DND-41 (cell line): Measurements from ENCODE around the gene INMT.

Experiments used
- CTCF ChIP-seq: IDR thresholded peaks from 2 replicates; pipeline ENCODE4 v1.5.1; 2012; ENCODE audit warnings: borderline replicate concordance, low read length, moderate library complexity, mild to moderate bottlenecking; ENCODE audit not compliant: poor library complexity, severe bottlenecking; ENCODE audit errors: extremely low read depth
- EZH2 ChIP-seq: IDR thresholded peaks from 3 replicates; pipeline ENCODE4 v1.6.1; 2012; ENCODE audit warnings: borderline replicate concordance, low read depth, mild to moderate bottlenecking, moderate library complexity, low read length, inconsistent platforms; ENCODE audit not compliant: severe bottlenecking

GRCh38 chr7:30713392-30713791 lies 38.5 kb upstream of the INMT start:
- TF ChIP-seq CTCF: no peak
- no peak for TF ChIP-seq EZH2
